HepG2 (cell line): Measurements from ENCODE around the gene CAMKMT. TPM values are rescaled to one million over a fixed set of nuclear protein-coding genes. Genes with fewer than 3 reads are reported as not detected.

Experiments used
- ATAC-seq: fragments of 200-7000 bp; cut with Tn5 transposase; 3 replicates; pipeline ENCODE4 v1.9.1; 2020; ENCODE audit warnings: mild to moderate bottlenecking, moderate library complexity
- BruUV-seq: library from RNA; stranded (reverse); fragments of 400-500 nt; replicated peaks from 2 replicates; lab custom pipeline; 2021; lab: Mats Ljungman, UMichigan
- CTCF ChIA-PET: fragments of 300-600 bp; formaldehyde crosslinking; extraction: SDS; loops from one replicate; lab custom pipeline; 2021; ENCODE audit warnings: low total read pairs, inconsistent platforms, low intra/inter-chr PET ratio; lab: Yijun Ruan, JAX
- POLR2A ChIA-PET: fragments of 350-600 bp; sonication (Branson Sonifier 250); formaldehyde crosslinking; loops from one replicate; lab custom pipeline; 2020; ENCODE audit warnings: antibody characterized with exemption, inconsistent platforms; lab: Yijun Ruan, JAX
- DNase-seq: peaks from one replicate; pipeline ENCODE4 v3.0.0-alpha.2; 2015; ENCODE audit warnings: low spot score
- FAIRE-seq: peaks from 3 replicates; lab custom pipeline; 2011; peaks lifted over from hg19 to GRCh38; lab: Jason Lieb, UNC
- H2AFZ ChIP-seq: one replicate; pipeline ENCODE4 v1.6.1; 2011; ENCODE audit warnings: low read length, inconsistent platforms
- H3K27ac ChIP-seq: fragments of 300-600 bp; 3 replicates; pipeline ENCODE4 v1.8.0; 2011; ENCODE audit warnings: mixed run types, mild to moderate bottlenecking, mixed read lengths, low read length, inconsistent platforms; ENCODE audit not compliant: insufficient read depth; ENCODE audit errors: extremely low read length
- H3K27me3 ChIP-seq, 2 experiments: fragments of 200-600 bp in 1 of 2; 2 replicates in 1 of 2; 3 replicates in 1 of 2; pipeline versions ENCODE4 v1.6.0 to v1.8.0; 2011; ENCODE audit warnings: low read length in 2 of 2, mild to moderate bottlenecking in 2 of 2, moderate library complexity in 2 of 2, inconsistent platforms in 1 of 2; ENCODE audit not compliant: insufficient read depth in 2 of 2, control insufficient read depth in 1 of 2
- H3K36me3 ChIP-seq, 2 experiments: fragments of 200-600 bp in 1 of 2; replicated peaks in 1 of 2; 2 replicates in 1 of 2; 3 replicates in 1 of 2; pipeline versions ENCODE4 v1.5.1 to v1.8.0; 2011; ENCODE audit warnings: low read length in 2 of 2, inconsistent platforms in 1 of 2; ENCODE audit not compliant: insufficient read depth in 2 of 2, control insufficient read depth in 1 of 2
- H3K4me1 ChIP-seq: 2 replicates; pipeline ENCODE4 v1.5.1; 2012; ENCODE audit warnings: low read length, inconsistent platforms; ENCODE audit not compliant: insufficient read depth
- H3K4me2 ChIP-seq: 2 replicates; pipeline ENCODE4 v1.6.0; 2011; ENCODE audit warnings: low read depth, low read length, inconsistent platforms
- H3K4me3 ChIP-seq, 3 experiments: fragments of 200-600 bp in 1 of 3; sonication (generic), shearing (Covaris generic) in 1 of 3; replicated peaks in 1 of 3; 2 replicates each; pipeline ENCODE4 v1.5.1; 2011 to 2016; ENCODE audit warnings: low read length in 3 of 3, inconsistent platforms in 2 of 3, low read depth in 2 of 3, mild to moderate bottlenecking in 2 of 3, control low read depth in 1 of 3, mixed read lengths in 1 of 3; ENCODE audit not compliant: insufficient read depth in 1 of 3
- H3K79me2 ChIP-seq: one replicate; pipeline ENCODE4 v1.6.1; 2011; ENCODE audit warnings: low read length, inconsistent platforms; ENCODE audit not compliant: insufficient read depth
- H3K9ac ChIP-seq: 2 replicates; pipeline ENCODE4 v1.6.0; 2011; ENCODE audit warnings: mild to moderate bottlenecking, low read depth, low read length, inconsistent platforms; ENCODE audit not compliant: insufficient read depth
- H3K9me3 ChIP-seq: 2 replicates; pipeline ENCODE4 v1.5.1; 2012; ENCODE audit warnings: mild to moderate bottlenecking, low read length
- H4K20me1 ChIP-seq: 2 replicates; pipeline ENCODE4 v1.6.0; 2011; ENCODE audit warnings: inconsistent platforms, mild to moderate bottlenecking, low read length, moderate library complexity; ENCODE audit not compliant: insufficient read depth
- CEBPZ ChIP-seq: IDR thresholded peaks from 2 replicates; pipeline ENCODE4 v1.6.1; 2012; ENCODE audit warnings: low read length, improper control_type of control experiment
- HNF4A ChIP-seq: sonication (generic); formaldehyde crosslinking; IDR thresholded peaks from 2 replicates; pipeline ENCODE4 v1.4.0; 2020; ENCODE audit warnings: missing genetic modification reagents
- HNRNPK ChIP-seq: fragments of 200-400 bp; formaldehyde crosslinking; IDR thresholded peaks from 2 replicates; pipeline ENCODE4 v1.6.1; 2018; ENCODE audit warnings: low read length, low read depth, moderate library complexity, mild to moderate bottlenecking; ENCODE audit not compliant: poor library complexity, severe bottlenecking
- MTF2 ChIP-seq: sonication (generic); formaldehyde crosslinking; IDR thresholded peaks from 2 replicates; pipeline ENCODE4 v1.5.0; 2020; ENCODE audit warnings: missing genetic modification reagents, borderline replicate concordance
- NBN ChIP-seq: fragments of 450-650 bp; conservative IDR thresholded peaks from 2 replicates; pipeline ENCODE4 v1.6.1; 2017
- PBX2 ChIP-seq: IDR thresholded peaks from 2 replicates; pipeline ENCODE4 v1.6.1; 2016; ENCODE audit warnings: control low read depth
- POGZ ChIP-seq: sonication (generic); formaldehyde crosslinking; IDR thresholded peaks from 2 replicates; pipeline ENCODE4 v1.4.0; 2020; ENCODE audit warnings: mild to moderate bottlenecking, missing genetic modification reagents
- SMARCE1 ChIP-seq: fragments of 450-650 bp; IDR thresholded peaks from 2 replicates; pipeline ENCODE4 v1.6.1; 2017; ENCODE audit warnings: borderline replicate concordance
- TMF1 ChIP-seq: sonication (generic); formaldehyde crosslinking; IDR thresholded peaks from 2 replicates; pipeline ENCODE4 v1.8.1; 2022; ENCODE audit warnings: low read depth, missing genetic modification reagents
- ZFX ChIP-seq: sonication (generic); formaldehyde crosslinking; IDR thresholded peaks from 2 replicates; pipeline ENCODE4 v1.4.0; 2020; ENCODE audit warnings: mild to moderate bottlenecking, low read depth, missing genetic modification reagents, moderate library complexity
- ZNF230 ChIP-seq: sonication (generic); formaldehyde crosslinking; IDR thresholded peaks from 2 replicates; pipeline ENCODE4 v1.4.0; 2020; ENCODE audit warnings: mild to moderate bottlenecking, missing genetic modification reagents
- ZNF282 ChIP-seq: fragments of 450-650 bp; IDR thresholded peaks from 2 replicates; pipeline ENCODE4 v1.6.1; 2018; ENCODE audit not compliant: partially characterized antibody
- ZNF350 ChIP-seq: sonication (generic); formaldehyde crosslinking; IDR thresholded peaks from 2 replicates; pipeline ENCODE4 v1.4.0; 2020; ENCODE audit warnings: mild to moderate bottlenecking, low read depth, missing genetic modification reagents, borderline replicate concordance
- ZNF44 ChIP-seq: sonication (generic); formaldehyde crosslinking; IDR thresholded peaks from 2 replicates; pipeline ENCODE4 v1.5.1; 2020; ENCODE audit warnings: mild to moderate bottlenecking, missing genetic modification reagents
- ZNF589 ChIP-seq: sonication (generic); formaldehyde crosslinking; conservative IDR thresholded peaks from 2 replicates; pipeline ENCODE4 v1.8.0; 2022; ENCODE audit warnings: mild to moderate bottlenecking, moderate library complexity, missing genetic modification reagents
- ZNF691 ChIP-seq: sonication (generic); formaldehyde crosslinking; IDR thresholded peaks from 2 replicates; pipeline ENCODE4 v1.4.0; 2020; ENCODE audit warnings: missing genetic modification reagents, low read depth, mild to moderate bottlenecking, borderline replicate concordance
- ZNF83 ChIP-seq: sonication (generic); formaldehyde crosslinking; IDR thresholded peaks from 2 replicates; pipeline ENCODE4 v1.4.0; 2020; ENCODE audit warnings: missing genetic modification reagents, mild to moderate bottlenecking, borderline replicate concordance
- ZSCAN5A ChIP-seq: sonication (generic); formaldehyde crosslinking; IDR thresholded peaks from 2 replicates; pipeline ENCODE4 v1.8.0; 2022; ENCODE audit warnings: mild to moderate bottlenecking, missing genetic modification reagents, borderline replicate concordance
- in situ Hi-C: cut with HindIII; loops from 2 replicates; pipeline ENCODE4 v1.10.0; 2017; ENCODE audit warnings: low pct_unique_long_range_greater_than_20kb; ENCODE audit not compliant: extremely low pct_ligation_motif_present
- intact Hi-C: fragments of 100-400 bp; cut with micrococcal nuclease; formaldehyde crosslinking; loops from one replicate; pipeline ENCODE4 v1.10.0; 2022; ENCODE audit not compliant: unreplicated experiment
- polyA plus RNA-seq, 8 experiments: library from polyadenylated mRNA; depleted of rRNA in 3 of 8; stranded (reverse) in 7 of 8; unstranded in 1 of 8; fragments of >200 nt; fragmentation: Illumina TruSeq in 4 of 8; extraction: Trizol in 4 of 8; gene quantifications; 2 replicates each; pipeline versions ENCODE4 v1.2.1 to v1.2.3, GENCODE V29; 2011 to 2016; ENCODE audit warnings: low read depth in 4 of 8, missing spikeins in 1 of 8, mixed read lengths in 1 of 8; ENCODE audit not compliant: insufficient read depth in 1 of 8
- total RNA-seq, 5 experiments: library from RNA; depleted of rRNA; stranded (reverse); fragments of >200 nt; fragmentation: Illumina TruSeq; extraction: Trizol; gene quantifications; 2 replicates each; pipeline ENCODE4 v1.2.3, GENCODE V29; 2016; ENCODE audit warnings: low read depth in 1 of 5

The CAMKMT gene
- total and polyA plus RNA-seq, 2 of the 13 experiments (the other 11 are each of a cell fraction or from before 2014, with no cell fraction given), result 6.9 to 20.8 TPM

- no peak for TF ChIP-seq PBX2 (CRISPR knock-in tag)
- TF ChIP-seq SMARCE1, result no peak
- no peak for TF ChIP-seq MTF2 (CRISPR knock-in tag)
- no peak for TF ChIP-seq POGZ
- no peak for TF ChIP-seq ZNF230 (CRISPR knock-in tag)
Observed at GRCh38 chr2:44464437-44464836, 102.7 kb downstream of the CAMKMT start (continued).

- intact Hi-C loops (no loop called here), in situ Hi-C loops (no loop called here)
- Histone ChIP-seq H4K20me1 (no peaks in the 10 kb centered on the region), H3K27ac (no peak overlapping the region), H3K4me1 (no peaks in the 10 kb centered on the region), H2AFZ (no peak overlapping the region), H3K27me3 (no peaks in the 10 kb centered on the region), H3K36me3 (no peaks in the 10 kb centered on the region; a peak in 1 of 5 replicates), H3K4me3 (no peak overlapping the region), H3K9me3 (no peaks in the 10 kb centered on the region), H3K4me2 (no peak overlapping the region), H3K79me2 (no peaks in the 10 kb centered on the region), H3K9ac (no peak overlapping the region)
- no TSS peak for BruUV-seq
- POLR2A ChIA-PET, result no interaction called here
- ATAC-seq, result no peak
- no peak for FAIRE-seq
- CTCF ChIA-PET, result no interaction called here
- no peak for DNase-seq
- TF ChIP-seq ZNF44 (CRISPR knock-in tag), result no peak
- TF ChIP-seq ZNF282, result no peak
- TF ChIP-seq ZNF589 (CRISPR knock-in tag), result no peak
- no peak for TF ChIP-seq CEBPZ
- no peak for TF ChIP-seq ZNF691 (CRISPR knock-in tag)
- TF ChIP-seq TMF1 (CRISPR knock-in tag), result no peak
- no peak for TF ChIP-seq ZNF83
- no peak for TF ChIP-seq ZNF350 (CRISPR knock-in tag)
- TF ChIP-seq HNF4A (CRISPR knock-in tag), result no peak
- TF ChIP-seq ZFX, result no peak
- TF ChIP-seq HNRNPK, result no peak
- no peak for TF ChIP-seq ZSCAN5A (CRISPR knock-in tag)
- TF ChIP-seq NBN, result no peak
Observed at GRCh38 chr2:44470151-44470550, 108.4 kb downstream of the CAMKMT start.
